GM18867 (cell line): Measurements from ENCODE around the gene CAVIN1.
"Not testable (repeated sequence)": the region's sequence is repeated elsewhere in the genome, so short reads cannot be mapped to it uniquely, and the experiment has no call there.

Source experiments
- ATAC-seq: cut with Tn5 transposase; IDR thresholded peaks from one replicate; pipeline ENCODE4 v1.9.1; 2021; ENCODE audit warnings: mild to moderate bottlenecking, moderate library complexity; ENCODE audit not compliant: unreplicated experiment

Gene CAVIN1

GRCh38 chr17:42381898-42382297 lies 41.2 kb downstream of the CAVIN1 start:
- no peak for ATAC-seq

- no peak for ATAC-seq
Observed at GRCh38 chr17:42380935-42381334, 42.1 kb downstream of the CAVIN1 start.

DNA sequence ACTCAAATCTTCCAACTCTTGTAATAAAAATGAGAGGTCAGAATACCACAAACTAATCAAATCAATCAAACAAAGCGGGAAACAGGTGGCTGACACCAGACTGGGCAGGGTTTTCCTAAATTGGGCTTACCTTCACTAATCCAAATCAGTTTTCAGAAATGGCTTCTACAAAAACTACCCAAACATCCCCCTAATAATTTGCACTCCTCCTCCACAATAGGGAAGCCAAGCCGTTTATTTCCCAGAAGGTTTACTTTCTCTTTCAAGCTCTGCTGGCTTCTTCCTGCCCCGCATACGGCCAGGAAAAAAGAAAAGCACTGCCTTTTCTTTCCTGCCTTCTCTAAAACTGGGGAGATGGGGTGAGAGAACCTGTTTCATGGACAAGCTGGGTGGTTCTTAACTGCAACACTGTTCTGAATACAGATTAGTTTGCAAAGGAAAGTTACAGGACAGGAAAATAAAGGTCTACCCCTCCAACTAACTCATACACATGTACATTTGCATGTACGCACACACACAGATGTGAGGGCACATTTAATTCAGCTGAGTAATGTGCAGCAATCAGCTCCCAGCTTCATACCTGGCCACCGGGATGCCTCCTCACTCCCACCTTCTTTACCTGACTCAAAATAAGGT lies 44.0 kb downstream of the CAVIN1 start:
- no peak for ATAC-seq

GRCh38 chr17:42378359-42378958 lies 44.6 kb downstream of the CAVIN1 start:
- no peak for ATAC-seq

DNA sequence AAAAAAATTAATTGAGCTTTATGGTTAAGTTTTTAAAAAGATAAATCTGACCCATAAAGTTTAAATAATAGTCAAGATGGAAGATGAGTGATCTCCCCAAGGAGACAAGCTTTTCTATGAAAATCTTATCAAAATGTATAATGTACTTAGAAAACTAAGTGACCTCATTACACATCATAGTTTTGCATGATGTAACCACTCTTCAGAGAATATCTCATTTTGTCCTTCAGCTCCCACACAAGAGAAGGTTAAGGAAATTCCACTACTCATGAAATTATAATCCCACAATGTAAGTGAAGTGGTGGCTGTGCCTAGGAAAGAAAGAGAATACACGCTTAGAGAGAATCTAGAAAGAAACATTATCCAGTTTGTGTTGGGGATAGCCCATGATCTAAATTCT lies 49.2 kb downstream of the CAVIN1 start:
- no peak for ATAC-seq

DNA sequence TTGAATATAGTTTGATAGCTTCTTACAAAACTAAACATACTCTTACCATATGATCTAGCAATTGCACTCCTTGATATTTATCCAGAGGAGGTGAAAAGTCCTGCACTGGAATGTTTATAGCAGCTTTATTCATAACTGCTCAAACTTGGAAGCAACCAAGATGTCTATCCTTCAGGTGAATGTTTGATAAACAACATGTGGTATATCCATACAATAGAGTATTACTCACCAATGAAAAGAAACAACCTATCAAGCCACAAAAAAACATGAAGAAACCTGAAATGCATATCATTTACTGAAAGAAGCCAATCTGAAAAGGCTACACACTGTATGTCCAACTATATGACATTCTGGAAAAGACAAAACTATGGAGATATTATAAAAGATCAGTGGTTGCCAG lies 50.9 kb downstream of the CAVIN1 start:
- ATAC-seq = no peak

GRCh38 chr17:42368797-42369561 lies 54.1 kb downstream of the CAVIN1 start:
- not testable (repeated sequence) for ATAC-seq

DNA sequence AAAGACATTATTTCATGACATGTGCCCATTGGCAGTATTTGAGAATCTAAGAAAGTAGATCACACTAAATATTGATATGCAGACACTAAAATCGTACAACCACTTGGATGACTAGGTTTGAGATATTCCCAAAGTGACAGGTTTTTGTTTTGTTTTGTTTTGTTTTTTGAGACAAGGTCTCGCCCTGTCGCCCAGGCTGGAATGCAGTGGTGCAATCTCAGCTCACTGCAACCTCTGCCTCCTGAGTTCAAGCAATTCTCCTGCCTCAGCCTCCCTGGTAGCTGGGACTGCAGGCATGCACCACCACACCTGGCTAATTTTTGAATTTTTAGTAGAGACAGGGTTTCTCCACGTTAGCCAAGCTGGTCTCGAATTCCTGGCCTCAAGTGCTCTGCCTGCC lies 54.7 kb downstream of the CAVIN1 start:
- not testable (repeated sequence) for ATAC-seq

DNA sequence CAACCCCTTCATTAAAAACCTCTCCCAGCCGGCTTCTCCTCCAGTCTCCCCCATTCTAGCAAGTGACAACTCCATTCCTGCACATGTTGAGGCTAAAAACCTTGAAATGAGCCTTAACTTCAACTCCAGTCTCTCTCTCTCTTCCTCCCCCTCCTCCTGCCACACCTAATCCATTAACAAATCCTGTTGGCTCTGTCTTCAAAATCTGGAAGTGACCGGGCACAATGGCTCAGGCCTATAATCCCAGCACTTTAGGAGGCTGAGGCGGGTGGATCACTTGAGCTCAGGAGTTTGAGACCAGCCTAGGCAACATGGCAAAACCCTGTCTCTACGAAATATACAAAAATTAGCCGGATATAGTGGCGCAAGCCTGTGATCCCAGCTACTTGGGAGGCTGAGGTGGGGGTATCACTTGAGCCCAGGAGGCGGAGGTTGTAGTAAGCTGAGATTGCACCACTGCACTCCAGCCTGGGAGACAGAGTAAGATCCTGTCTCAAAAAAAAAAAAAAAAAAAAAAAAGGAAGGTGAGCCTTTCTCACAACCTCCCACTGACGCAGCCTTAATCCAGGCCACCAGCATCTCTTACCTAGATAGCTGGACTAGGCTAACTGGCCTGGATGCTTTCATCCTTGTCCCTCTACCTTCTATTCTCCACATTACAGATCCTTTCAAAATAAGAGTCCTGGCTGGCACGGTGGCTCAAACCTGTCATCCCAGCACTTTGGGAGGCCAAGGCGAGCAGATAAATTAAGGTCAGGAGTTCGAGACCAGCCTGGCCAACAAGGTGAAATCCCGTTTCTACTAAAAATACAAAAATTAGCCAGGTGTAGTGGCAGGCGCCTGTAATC lies 56.7 kb downstream of the CAVIN1 start:
- not testable (repeated sequence) for ATAC-seq

GRCh38 chr17:42365136-42365535 lies 57.9 kb downstream of the CAVIN1 start:
- ATAC-seq = no peak

DNA sequence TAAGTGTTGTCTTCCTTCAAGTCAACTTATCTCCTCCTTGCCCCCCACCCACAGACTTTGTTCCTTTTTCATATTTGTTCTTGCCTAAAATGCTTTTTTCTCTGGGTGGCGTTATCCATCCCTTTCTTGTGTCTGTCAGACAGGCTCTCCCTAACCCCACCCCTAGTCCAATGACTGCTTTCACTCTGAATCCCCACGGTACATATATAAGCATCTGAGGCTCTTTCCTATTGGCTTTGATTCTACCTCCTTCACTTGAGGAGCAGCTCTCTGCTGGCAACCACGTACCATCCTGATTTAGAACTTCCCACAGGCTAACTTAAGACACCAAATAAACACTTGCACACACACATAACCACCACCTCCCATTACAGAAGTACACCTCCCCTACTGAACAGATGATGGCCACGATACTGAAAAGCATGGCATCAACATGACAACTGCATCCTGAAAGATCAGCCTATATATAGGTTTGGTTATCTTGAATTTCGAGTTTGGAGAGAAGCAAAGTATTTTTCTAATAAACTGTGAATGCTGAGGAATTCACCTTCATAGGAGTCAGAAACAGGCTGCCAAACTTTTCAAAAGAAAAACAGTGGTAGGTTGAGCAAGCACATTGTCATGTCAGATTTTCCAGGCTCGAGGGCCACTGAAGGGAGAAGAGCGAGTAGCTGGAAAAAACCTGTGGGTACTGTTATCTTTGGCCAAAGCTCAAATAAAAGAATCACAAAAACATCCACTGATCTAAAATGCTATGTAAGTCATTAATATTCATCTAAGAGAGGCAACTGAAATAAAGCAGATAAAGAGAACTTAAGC lies 59.1 kb downstream of the CAVIN1 start:
- no peak for ATAC-seq

- ATAC-seq = no peak
Observed at GRCh38 chr17:42363231-42363630, 59.8 kb downstream of the CAVIN1 start.

DNA sequence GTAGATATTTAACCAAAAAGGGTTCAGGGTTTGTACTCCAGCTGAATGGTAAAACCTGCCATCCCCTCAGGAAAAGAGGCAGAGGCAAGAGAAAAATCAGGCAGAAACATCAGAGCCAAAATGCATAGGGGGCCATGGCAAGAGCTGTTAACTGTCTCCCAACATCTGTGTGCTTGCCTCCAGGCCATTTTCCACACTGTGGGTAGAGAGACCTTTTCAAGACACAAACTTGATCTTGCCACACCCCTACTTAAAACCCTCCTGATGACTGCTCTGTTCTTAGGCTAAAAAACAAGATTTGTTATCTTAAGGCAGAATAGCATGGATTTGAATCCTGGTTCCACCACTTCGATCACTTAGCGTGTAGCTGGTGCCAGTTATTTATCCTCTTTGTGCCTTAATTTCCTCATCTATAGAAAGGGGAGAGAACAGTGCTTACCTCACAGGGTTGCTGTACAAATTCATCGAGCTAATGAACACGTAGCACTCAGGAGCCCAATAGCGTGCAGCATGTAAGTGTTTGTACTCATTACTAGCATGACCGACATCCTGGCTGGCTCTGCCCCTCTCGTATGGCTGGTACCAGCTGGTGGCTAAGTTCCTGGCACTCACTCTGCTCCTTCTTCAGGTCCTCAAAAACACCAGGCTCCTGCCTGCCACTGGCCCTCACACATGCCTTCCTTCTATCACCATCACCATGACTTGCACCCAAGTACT lies 60.7 kb downstream of the CAVIN1 start:
- ATAC-seq = no peak

DNA sequence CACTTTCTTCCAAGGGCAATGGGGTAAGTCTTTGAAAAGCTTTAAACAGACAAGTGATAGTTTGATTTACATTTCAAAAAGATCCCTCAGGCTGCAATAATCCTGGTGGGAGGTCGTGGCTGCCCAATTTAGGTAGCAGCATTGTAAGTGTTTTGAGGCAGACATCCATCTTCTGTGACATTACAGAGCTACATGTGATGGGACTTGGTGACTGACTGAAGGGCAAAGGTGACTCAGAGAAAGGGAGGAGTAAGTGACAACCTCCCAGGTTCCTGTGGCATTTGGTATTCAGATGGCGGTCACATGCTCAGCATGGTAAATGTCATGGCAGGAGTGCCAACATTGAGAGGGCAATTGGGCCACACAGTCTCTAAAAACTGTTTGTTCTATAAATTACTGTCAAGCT lies 61.3 kb downstream of the CAVIN1 start:
- no peak for ATAC-seq

GRCh38 chr17:42360388-42360787 lies 62.7 kb downstream of the CAVIN1 start:
- ATAC-seq = not testable (repeated sequence)

GRCh38 chr17:42359133-42359532 lies 63.9 kb downstream of the CAVIN1 start:
- ATAC-seq = no peak

DNA sequence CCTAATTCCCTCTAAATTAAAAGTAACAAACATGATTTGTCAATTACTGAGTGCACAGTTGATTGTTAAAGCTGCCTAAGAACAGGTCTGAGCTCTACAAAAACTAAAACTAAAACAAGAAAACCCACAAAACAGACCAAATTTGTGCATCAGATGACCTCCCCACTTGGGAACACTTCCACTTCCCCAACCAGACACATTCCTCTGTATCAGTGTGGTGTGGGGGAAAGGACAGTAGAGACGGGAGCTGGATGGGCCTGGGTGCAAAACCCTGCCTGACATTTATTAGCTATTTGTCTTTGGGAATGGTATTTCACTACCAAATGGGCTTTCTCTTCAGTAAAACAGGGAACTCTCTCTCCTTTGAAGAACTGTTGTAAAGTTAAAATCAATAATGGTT lies 64.6 kb downstream of the CAVIN1 start:
- ATAC-seq = no peak

GRCh38 chr17:42354956-42355843 lies 67.9 kb downstream of the CAVIN1 start:
- ATAC-seq = no peak
